GM19328 (cell line): ENCODE measurements around the gene KIF1A.
"Not testable (repeated sequence)": the region's sequence is repeated elsewhere in the genome, so short reads cannot be mapped to it uniquely, and the experiment has no call there.

ENCODE experiments used
- ATAC-seq: cut with Tn5 transposase; IDR thresholded peaks from one replicate; pipeline ENCODE4 v1.9.1; 2021; ENCODE audit warnings: mild to moderate bottlenecking, moderate library complexity; ENCODE audit not compliant: unreplicated experiment

KIF1A gene

GRCh38 chr2:240787521-240788472, 32.2 kb downstream of the KIF1A start:
- no peak for ATAC-seq

GRCh38 chr2:240786871-240787311, 33.1 kb downstream of the KIF1A start:
- ATAC-seq, result no peak

- no peak for ATAC-seq
Measured at GRCh38 chr2:240786355-240786841, 33.6 kb downstream of the KIF1A start.

GRCh38 chr2:240785424-240786335, 34.3 kb downstream of the KIF1A start:
- no peak for ATAC-seq

- ATAC-seq, result no peak
Measured at GRCh38 chr2:240784629-240785423, 35.2 kb downstream of the KIF1A start.

GRCh38 chr2:240783819-240784621, 36.0 kb downstream of the KIF1A start:
- ATAC-seq, result no peak

GRCh38 chr2:240782886-240783818, 36.9 kb downstream of the KIF1A start:
- no peak for ATAC-seq

- no peak for ATAC-seq
Measured at GRCh38 chr2:240782221-240782885, 37.7 kb downstream of the KIF1A start.

GRCh38 chr2:240781471-240782220, 38.4 kb downstream of the KIF1A start:
- no peak for ATAC-seq

GRCh38 chr2:240780023-240780700, 39.9 kb downstream of the KIF1A start:
- ATAC-seq, result no peak

GRCh38 chr2:240779250-240779832, 40.7 kb downstream of the KIF1A start:
- ATAC-seq, result not testable (repeated sequence)

- no peak for ATAC-seq
Measured at GRCh38 chr2:240778426-240778825, 41.6 kb downstream of the KIF1A start.

- no peak for ATAC-seq
Measured at GRCh38 chr2:240777456-240778212, 42.4 kb downstream of the KIF1A start.

GRCh38 chr2:240775905-240776304, 44.1 kb downstream of the KIF1A start:
- ATAC-seq, result no peak

- no peak for ATAC-seq
Measured at GRCh38 chr2:240774856-240775255, 45.2 kb downstream of the KIF1A start.

- no peak for ATAC-seq
Measured at GRCh38 chr2:240769096-240769495, 50.9 kb downstream of the KIF1A start.
